GM19035 (cell line): ENCODE results near the gene SEC24A.
"Not testable (repeated sequence)": the region's sequence is repeated elsewhere in the genome, so short reads cannot be mapped to it uniquely, and the experiment has no call there.

Experiments
- ATAC-seq: cut with Tn5 transposase; IDR thresholded peaks from one replicate; pipeline ENCODE4 v1.9.1; 2021; ENCODE audit not compliant: unreplicated experiment

Gene SEC24A

GRCh38 chr5:134648425-134649162 lies at the start of gene SEC24A:
TSS of gene SEC24A (plus strand) at chr5:134648785. CDS start at chr5:134649077, 292 bp downstream.
- ATAC-seq = peak; percentile 78

GRCh38 chr5:134599820-134600219 lies 48.8 kb upstream of the SEC24A start:
- not testable (repeated sequence) for ATAC-seq

GRCh38 chr5:134600600-134600999 lies 48.0 kb upstream of the SEC24A start:
- no peak for ATAC-seq

- peak; percentile 54 for ATAC-seq
Measured at GRCh38 chr5:134603059-134603458, 45.5 kb upstream of the SEC24A start.

GRCh38 chr5:134604908-134605307 lies 43.7 kb upstream of the SEC24A start:
- no peak for ATAC-seq

GRCh38 chr5:134606726-134607125 lies 41.9 kb upstream of the SEC24A start:
- ATAC-seq = no peak

GRCh38 chr5:134608555-134608954 lies 40.0 kb upstream of the SEC24A start:
- ATAC-seq = no peak

- ATAC-seq = peak; percentile 44
Measured at GRCh38 chr5:134609232-134609851, 39.2 kb upstream of the SEC24A start.

GRCh38 chr5:134610725-134611124 lies 37.9 kb upstream of the SEC24A start:
- ATAC-seq = no peak

GRCh38 chr5:134611515-134611914 lies 37.1 kb upstream of the SEC24A start:
- no peak for ATAC-seq

- ATAC-seq = no peak
Measured at GRCh38 chr5:134614450-134615085, 34.0 kb upstream of the SEC24A start.

- no peak for ATAC-seq
Measured at GRCh38 chr5:134620634-134621033, 28.0 kb upstream of the SEC24A start.

GRCh38 chr5:134625559-134625958 lies 23.0 kb upstream of the SEC24A start:
- ATAC-seq = no peak

GRCh38 chr5:134626369-134627014 lies 22.1 kb upstream of the SEC24A start:
- no peak for ATAC-seq

GRCh38 chr5:134634227-134634626 lies 14.4 kb upstream of the SEC24A start:
- no peak for ATAC-seq

GRCh38 chr5:134635366-134635765 lies 13.2 kb upstream of the SEC24A start:
- ATAC-seq = not testable (repeated sequence)

- no peak for ATAC-seq
Measured at GRCh38 chr5:134637116-134637721, 11.4 kb upstream of the SEC24A start.

GRCh38 chr5:134638760-134639201 lies 9.8 kb upstream of the SEC24A start:
- no peak for ATAC-seq

GRCh38 chr5:134642931-134643530 lies 5.6 kb upstream of the SEC24A start:
- ATAC-seq = peak; percentile 58

GRCh38 chr5:134647750-134648424 lies 698 bp upstream of the SEC24A start:
- peak; percentile 38 for ATAC-seq
